ENCODE measurements around the gene ESYT3. TPM values are rescaled to one million over a fixed set of nuclear protein-coding genes. Genes with fewer than 3 reads are reported as not detected.

ESYT3 gene
- total and polyA plus RNA-seq, 4 donors = under 0.01 to 0.07 (median 0.05) TPM

DNA sequence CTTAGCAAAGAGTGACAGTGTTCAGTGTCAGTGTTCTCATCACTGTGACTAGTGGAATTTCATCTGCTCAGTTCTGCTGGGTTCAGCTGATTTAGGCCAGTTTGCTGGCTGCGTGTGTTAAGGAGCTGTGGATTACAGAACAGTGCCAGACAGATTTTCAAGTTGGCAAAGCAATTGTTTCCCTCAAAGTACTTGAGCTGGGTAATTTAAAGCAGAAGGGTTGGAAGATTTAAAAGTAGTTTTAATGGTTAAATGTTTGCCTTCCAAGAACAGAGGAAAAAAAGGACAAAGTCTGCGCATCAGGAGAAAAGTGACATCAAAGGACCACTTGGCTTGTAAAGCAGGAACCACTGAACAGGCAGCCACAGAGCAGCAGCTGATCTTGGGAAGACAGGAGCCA lies 8.7 kb downstream of the ESYT3 start:
- Histone ChIP-seq H3K36me3 (ENCODE audit: control insufficient read depth in 4 of 4, insufficient read depth in 3 of 4, low read depth in 1 of 4, low read length in 3 of 4) (no peaks in the 10 kb centered on the region), H3K27ac (ENCODE audit: low read depth in 1 of 2, low read length in 2 of 2) (no peak overlapping the region), H3K4me1 (ENCODE audit: control insufficient read depth in 4 of 4, insufficient read depth in 4 of 4, low read length in 3 of 4) (no peaks in the 10 kb centered on the region), H3K9ac (ENCODE audit: low read depth in 1 of 2, low read length in 2 of 2) (no peak overlapping the region), H3K27me3 (ENCODE audit: control insufficient read depth in 4 of 4, insufficient read depth in 4 of 4, low read length in 3 of 4) (no peaks in the 10 kb centered on the region), H3K4me3 (ENCODE audit: low read depth in 1 of 3, low read length in 3 of 3) (no peak overlapping the region), H3K9me3 (ENCODE audit: control insufficient read depth in 4 of 4, low read length in 3 of 4) (no peaks in the 10 kb centered on the region)
- no peak for DNase-seq (ENCODE audit: low spot score)
- TF ChIP-seq FOXA2 (IDR thresholded peaks at IDR 0.05) (no peak), JUND (IDR thresholded peaks at IDR 0.05) (no peak), GABPA (IDR thresholded peaks at IDR 0.05 in 1 of 2, conservative IDR thresholded peaks at IDR 0.05 in 1 of 2) (no peak), NR2F2 (IDR thresholded peaks at IDR 0.05) (no peak), HNF4A (conservative IDR thresholded peaks at IDR 0.05) (no peak), YY1 (IDR thresholded peaks at IDR 0.05) (no peak), RAD21 (IDR thresholded peaks at IDR 0.05) (no peak), SP1 (IDR thresholded peaks at IDR 0.05) (no peak), EGR1 (IDR thresholded peaks at IDR 0.05; ENCODE audit: low read depth in 2 of 2) (no peak), TAF1 (conservative IDR thresholded peaks at IDR 0.05) (no peak), HNF4G (IDR thresholded peaks at IDR 0.05) (no peak), RXRA (IDR thresholded peaks at IDR 0.05) (no peak), FOXA1 (IDR thresholded peaks at IDR 0.05) (no peak)
- TF ChIP-seq, protein P1, sequence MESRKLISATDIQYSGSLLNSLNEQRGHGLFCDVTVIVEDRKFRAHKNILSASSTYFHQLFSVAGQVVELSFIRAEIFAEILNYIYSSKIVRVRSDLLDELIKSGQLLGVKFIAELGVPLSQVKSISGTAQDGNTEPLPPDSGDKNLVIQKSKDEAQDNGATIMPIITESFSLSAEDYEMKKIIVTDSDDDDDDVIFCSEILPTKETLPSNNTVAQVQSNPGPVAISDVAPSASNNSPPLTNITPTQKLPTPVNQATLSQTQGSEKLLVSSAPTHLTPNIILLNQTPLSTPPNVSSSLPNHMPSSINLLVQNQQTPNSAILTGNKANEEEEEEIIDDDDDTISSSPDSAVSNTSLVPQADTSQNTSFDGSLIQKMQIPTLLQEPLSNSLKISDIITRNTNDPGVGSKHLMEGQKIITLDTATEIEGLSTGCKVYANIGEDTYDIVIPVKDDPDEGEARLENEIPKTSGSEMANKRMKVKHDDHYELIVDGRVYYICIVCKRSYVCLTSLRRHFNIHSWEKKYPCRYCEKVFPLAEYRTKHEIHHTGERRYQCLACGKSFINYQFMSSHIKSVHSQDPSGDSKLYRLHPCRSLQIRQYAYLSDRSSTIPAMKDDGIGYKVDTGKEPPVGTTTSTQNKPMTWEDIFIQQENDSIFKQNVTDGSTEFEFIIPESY (IDR thresholded peaks at IDR 0.05) = no peak
- TF ChIP-seq, protein P2, sequence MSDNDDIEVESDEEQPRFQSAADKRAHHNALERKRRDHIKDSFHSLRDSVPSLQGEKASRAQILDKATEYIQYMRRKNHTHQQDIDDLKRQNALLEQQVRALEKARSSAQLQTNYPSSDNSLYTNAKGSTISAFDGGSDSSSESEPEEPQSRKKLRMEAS (IDR thresholded peaks at IDR 0.05) = no peak
- TF ChIP-seq, protein P3, sequence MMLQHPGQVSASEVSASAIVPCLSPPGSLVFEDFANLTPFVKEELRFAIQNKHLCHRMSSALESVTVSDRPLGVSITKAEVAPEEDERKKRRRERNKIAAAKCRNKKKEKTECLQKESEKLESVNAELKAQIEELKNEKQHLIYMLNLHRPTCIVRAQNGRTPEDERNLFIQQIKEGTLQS (IDR thresholded peaks at IDR 0.05) = no peak
- TF ChIP-seq, protein P4, sequence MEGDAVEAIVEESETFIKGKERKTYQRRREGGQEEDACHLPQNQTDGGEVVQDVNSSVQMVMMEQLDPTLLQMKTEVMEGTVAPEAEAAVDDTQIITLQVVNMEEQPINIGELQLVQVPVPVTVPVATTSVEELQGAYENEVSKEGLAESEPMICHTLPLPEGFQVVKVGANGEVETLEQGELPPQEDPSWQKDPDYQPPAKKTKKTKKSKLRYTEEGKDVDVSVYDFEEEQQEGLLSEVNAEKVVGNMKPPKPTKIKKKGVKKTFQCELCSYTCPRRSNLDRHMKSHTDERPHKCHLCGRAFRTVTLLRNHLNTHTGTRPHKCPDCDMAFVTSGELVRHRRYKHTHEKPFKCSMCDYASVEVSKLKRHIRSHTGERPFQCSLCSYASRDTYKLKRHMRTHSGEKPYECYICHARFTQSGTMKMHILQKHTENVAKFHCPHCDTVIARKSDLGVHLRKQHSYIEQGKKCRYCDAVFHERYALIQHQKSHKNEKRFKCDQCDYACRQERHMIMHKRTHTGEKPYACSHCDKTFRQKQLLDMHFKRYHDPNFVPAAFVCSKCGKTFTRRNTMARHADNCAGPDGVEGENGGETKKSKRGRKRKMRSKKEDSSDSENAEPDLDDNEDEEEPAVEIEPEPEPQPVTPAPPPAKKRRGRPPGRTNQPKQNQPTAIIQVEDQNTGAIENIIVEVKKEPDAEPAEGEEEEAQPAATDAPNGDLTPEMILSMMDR (IDR thresholded peaks at IDR 0.05; ENCODE audit: low read depth, low read length, missing input control) = no peak
- TF ChIP-seq, protein P5, sequence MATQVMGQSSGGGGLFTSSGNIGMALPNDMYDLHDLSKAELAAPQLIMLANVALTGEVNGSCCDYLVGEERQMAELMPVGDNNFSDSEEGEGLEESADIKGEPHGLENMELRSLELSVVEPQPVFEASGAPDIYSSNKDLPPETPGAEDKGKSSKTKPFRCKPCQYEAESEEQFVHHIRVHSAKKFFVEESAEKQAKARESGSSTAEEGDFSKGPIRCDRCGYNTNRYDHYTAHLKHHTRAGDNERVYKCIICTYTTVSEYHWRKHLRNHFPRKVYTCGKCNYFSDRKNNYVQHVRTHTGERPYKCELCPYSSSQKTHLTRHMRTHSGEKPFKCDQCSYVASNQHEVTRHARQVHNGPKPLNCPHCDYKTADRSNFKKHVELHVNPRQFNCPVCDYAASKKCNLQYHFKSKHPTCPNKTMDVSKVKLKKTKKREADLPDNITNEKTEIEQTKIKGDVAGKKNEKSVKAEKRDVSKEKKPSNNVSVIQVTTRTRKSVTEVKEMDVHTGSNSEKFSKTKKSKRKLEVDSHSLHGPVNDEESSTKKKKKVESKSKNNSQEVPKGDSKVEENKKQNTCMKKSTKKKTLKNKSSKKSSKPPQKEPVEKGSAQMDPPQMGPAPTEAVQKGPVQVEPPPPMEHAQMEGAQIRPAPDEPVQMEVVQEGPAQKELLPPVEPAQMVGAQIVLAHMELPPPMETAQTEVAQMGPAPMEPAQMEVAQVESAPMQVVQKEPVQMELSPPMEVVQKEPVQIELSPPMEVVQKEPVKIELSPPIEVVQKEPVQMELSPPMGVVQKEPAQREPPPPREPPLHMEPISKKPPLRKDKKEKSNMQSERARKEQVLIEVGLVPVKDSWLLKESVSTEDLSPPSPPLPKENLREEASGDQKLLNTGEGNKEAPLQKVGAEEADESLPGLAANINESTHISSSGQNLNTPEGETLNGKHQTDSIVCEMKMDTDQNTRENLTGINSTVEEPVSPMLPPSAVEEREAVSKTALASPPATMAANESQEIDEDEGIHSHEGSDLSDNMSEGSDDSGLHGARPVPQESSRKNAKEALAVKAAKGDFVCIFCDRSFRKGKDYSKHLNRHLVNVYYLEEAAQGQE (IDR thresholded peaks at IDR 0.05) = no peak
- WGBS = 93% methylated on average over 2 of the region's 2 CpGs

Measured in liver (tissue), 9 donors.